ENCODE data around the gene GPR157.
"Not testable (repeated sequence)": the region's sequence is repeated elsewhere in the genome, so short reads cannot be mapped to it uniquely, and the experiment has no call there.

GPR157 gene

GRCh38 chr1:9128520-9129265 lies at the start of gene GPR157:
TSS of gene GPR157 (minus strand) at chr1:9129102. CDS start at chr1:9129027, 75 bp downstream.
- no peak for DNase-seq

DNA sequence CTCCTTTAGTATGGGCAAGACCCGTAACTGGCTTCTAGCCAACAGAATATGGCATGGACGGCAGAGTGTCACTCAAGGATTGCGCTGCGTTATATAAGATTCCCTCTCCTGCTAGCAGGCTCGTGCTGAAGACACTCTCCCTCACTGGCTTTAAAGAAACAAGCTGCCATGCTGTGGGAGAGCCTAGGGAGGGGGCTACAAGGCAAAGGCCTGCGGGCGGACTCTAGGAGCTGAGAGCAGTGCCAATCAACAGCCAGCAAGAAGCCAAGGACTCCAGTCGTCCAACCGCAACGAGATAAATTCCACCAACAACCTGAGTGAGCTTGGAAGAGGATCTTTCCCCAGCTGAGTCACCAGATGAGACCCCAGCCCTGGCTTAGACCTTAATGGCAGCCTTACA lies 45.9 kb upstream of the GPR157 start:
- no peak for DNase-seq

GRCh38 chr1:9174243-9174642 lies 45.3 kb upstream of the GPR157 start:
- DNase-seq: no peak

DNA sequence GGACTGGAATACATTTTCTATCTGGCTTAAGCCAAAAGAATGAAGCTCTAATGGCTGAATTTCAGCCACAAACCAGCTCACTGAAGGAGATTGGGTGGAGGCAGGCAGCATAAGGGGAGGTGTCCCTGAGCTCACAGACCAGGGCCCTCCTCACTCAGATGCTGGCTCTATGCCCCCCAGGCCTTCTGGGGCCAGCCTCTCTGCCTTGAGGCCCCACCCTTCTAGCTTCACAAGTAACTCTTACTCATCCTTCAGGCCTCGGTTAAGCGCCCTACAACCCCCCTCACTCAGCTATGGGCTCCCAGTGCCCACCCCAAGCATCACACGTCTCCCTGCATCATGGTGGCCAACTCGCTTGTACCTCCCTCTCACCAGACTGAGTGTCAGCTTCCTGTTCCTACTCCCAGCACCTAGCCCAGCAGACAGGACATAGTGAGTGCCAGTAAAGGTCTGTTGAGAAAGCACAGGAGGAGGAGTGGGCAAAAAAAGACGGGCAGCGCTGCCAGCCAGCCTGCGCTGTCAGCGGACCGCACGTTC lies 40.8 kb upstream of the GPR157 start:
- DNase-seq: no peak

GRCh38 chr1:9167638-9168037 lies 38.7 kb upstream of the GPR157 start:
- DNase-seq: no peak

- no peak for DNase-seq
Observed at GRCh38 chr1:9166289-9167235, 37.7 kb upstream of the GPR157 start.

GRCh38 chr1:9165396-9165795 lies 36.5 kb upstream of the GPR157 start:
- no peak for DNase-seq

DNA sequence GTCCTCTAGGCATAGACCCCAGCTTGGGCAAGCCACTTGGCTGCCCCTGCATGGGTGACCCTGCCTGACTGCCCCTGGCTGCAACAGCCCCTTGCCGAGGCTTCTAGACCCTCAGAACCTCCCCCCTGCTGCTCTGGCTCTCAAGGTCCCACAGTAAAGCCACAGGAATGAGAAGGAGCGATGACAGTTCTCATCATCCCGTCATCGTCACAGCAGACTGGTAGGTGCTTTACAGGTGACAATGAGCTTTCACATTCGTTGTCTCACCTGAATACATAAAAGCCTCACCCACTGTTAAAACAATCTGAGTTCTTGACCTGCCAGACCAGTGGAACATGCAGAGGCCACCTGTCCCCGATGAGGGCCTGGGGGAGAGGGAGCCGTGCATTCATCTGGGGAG lies 36.0 kb upstream of the GPR157 start:
- DNase-seq: no peak

DNA sequence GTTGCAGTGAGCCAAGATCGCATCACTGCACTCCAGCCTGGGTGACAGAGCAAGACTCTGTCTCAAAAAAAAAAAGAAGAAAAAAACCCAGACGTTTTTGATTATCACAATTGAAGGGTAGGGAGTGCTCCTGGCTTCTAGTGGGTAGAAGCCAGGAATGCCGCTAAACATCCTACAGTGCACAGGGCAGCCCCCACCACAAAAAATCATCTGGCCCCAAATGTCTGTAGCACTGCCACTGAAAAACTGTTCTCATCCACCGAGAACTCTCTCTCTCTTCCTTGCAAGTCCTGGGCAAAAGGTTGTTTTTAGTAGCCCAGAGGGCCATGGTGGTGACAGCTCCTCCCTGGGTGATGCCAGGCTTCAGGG lies 35.6 kb upstream of the GPR157 start:
- DNase-seq: no peak

GRCh38 chr1:9161963-9162362 lies 33.1 kb upstream of the GPR157 start:
- DNase-seq: no peak

GRCh38 chr1:9161342-9161741 lies 32.4 kb upstream of the GPR157 start:
- no peak for DNase-seq

GRCh38 chr1:9160079-9160717 lies 31.3 kb upstream of the GPR157 start:
- no peak for DNase-seq

DNA sequence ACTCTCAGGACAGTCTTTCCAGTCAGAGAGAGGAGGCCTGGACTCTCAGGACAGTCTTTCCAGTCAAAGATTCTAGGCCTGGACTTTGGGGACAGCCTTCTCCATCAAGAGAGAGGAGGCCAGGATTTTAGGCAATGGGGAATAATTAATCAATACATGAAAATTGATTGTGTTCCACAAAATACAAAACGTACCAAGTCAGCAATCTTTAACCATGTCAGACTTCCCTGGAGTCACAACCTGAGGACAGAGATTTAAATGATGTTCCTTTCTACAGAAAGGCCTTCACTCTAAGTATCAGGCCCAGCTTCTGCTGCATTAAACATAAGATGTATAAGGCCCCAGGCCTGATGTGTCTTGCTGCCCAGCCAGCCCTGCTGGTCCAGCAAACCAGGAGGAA lies 27.0 kb upstream of the GPR157 start:
- DNase-seq: no peak

GRCh38 chr1:9155405-9155804 lies 26.5 kb upstream of the GPR157 start:
- DNase-seq: not testable (repeated sequence)

GRCh38 chr1:9153152-9153551 lies 24.2 kb upstream of the GPR157 start:
- DNase-seq: no peak

DNA sequence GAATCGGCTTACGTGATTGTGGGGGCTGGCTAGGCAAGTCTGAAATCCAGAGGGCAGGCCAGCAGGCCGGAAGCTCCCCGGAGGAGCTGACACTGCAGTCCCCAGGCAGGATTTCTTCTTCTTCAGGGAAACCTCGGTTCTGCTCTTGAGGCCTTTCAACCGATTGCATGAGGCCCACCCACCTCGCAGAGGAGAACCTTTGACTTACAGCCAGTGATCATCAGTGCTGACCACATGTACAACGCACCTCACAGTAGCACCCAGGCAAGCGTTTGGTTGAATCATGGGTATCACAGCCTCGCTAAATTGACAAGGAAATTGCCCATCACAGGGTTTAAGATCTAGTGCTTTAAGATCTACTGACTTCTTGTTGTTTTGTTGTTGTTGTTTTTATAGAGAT lies 23.6 kb upstream of the GPR157 start:
- DNase-seq: no peak

- no peak for DNase-seq
Observed at GRCh38 chr1:9151328-9151860, 22.5 kb upstream of the GPR157 start.

- no peak for DNase-seq
Observed at GRCh38 chr1:9150582-9151327, 21.9 kb upstream of the GPR157 start.

DNA sequence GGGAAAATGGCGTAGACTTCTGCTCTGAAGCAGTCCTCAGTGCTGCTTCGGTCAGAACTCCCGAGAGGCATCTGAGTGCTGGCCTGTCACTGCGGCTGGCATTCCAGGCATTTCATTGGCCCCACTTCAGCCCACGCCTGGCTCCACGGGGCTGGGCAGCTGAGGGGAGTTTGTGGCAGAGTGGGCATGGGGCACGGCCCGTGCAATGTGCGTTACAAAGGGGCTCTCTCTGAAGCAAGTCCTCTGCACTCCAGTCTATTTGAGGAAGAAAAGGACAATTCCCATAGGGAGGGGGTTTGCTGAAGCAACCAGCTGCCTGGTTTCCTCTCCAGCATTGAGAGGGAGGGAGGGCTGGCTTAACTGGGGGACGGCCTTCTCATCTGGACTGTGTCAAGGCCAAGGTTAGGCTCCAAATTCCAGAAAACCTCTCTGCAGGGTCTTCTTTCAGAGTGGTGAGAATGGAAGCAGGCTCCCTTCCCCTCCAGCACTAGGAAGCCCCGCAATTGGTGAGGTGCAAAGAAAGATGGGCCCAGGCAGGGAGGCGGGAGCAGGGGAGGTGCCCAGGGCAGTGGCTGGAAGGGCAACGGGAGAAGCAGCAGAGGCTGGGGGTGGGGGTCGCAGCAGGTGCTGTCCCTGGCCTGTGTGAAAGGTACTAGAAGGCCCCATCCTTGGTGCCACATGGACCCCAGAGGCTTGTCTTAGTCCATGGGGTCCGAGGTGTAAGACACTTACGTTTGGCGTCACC lies 21.1 kb upstream of the GPR157 start:
- no peak for DNase-seq

DNA sequence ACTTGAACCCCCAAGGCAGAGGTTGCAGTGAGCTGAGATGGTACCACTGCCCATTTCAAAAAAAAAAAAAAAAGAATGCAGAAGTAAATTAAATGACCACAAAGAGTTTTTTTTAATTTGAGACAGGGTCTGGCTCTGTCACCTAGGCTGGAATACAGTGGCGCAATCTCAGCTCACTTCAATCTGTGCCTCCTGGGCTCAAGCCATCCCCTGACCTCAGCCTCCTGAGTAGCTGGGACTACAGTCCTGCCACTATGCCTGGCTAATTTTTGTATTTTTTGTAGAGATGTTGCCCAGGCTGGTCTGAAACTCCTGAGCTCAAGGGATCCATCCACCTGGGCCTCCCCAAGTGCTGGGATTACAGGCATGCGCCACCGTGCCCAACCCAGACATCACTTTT lies 20.2 kb upstream of the GPR157 start:
- DNase-seq: no peak

GRCh38 chr1:9146156-9146555 lies 17.3 kb upstream of the GPR157 start:
- no peak for DNase-seq

DNA sequence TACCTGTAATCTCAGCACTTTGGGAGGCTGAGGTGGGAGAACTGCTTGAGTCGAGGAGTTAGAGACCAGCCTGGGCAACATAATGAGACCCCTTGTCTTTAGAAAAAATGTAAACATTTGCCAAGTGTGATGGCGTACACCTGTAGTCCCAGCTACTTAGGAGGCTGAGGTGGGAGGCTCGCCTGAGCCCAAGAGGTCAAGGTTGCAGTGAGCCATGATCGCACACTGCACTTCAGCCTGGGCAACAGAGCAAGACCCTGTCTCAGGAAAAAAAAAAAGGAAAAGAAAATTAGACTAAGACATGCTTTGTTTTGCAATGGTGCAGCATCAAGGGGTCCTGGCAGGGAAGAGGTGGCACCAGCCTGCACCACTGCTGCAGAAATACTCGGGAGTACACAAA lies 16.8 kb upstream of the GPR157 start:
- DNase-seq: no peak

Measured in NCI-H526 treated with DMSO at 0.1 percent for 48 hours (cell line).